HepG2 (cell line): Measurements from ENCODE around the gene PAQR7.

Source experiments
- HES4 ChIP-seq: sonication (generic); formaldehyde crosslinking; IDR thresholded peaks from 2 replicates; pipeline ENCODE4 v1.9.0; 2021; ENCODE audit warnings: mild to moderate bottlenecking, missing genetic modification reagents, borderline replicate concordance
- JUN ChIP-seq: sonication (generic); formaldehyde crosslinking; IDR thresholded peaks from 2 replicates; pipeline ENCODE4 v1.4.0; 2020; ENCODE audit warnings: mild to moderate bottlenecking, missing genetic modification reagents

DNA sequence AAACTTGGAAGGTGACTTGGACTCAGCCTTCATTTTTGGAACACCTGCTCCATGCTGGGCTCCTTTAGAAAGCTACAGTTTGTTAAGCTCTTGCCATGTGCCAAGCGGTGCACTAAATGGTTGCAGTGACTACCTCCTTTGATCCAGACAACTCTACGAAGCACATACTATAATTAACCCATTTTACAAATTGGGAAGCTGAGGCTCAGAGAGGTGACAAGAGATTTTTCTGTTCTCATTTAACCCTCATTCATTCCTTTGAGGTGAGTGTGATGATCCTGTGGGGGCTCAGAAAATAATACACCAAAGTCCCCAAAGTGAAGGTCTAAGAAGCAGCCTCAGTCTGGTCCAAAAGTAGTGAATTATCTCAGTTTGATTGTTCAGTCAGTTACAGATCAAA, 1.6 kb upstream of the PAQR7 start:
- TF ChIP-seq HES4 (CRISPR knock-in tag) (no peak), JUN (CRISPR knock-in tag) (no peak)
